HG02943 (cell line): ENCODE measurements around the gene TASP1.
"Not testable (repeated sequence)": the region's sequence is repeated elsewhere in the genome, so short reads cannot be mapped to it uniquely, and the experiment has no call there.

Experiments used
- ATAC-seq: cut with Tn5 transposase; IDR thresholded peaks from one replicate; pipeline ENCODE4 v1.9.1; 2021; ENCODE audit warnings: mild to moderate bottlenecking, low read depth, moderate library complexity; ENCODE audit not compliant: unreplicated experiment

TASP1 gene

DNA sequence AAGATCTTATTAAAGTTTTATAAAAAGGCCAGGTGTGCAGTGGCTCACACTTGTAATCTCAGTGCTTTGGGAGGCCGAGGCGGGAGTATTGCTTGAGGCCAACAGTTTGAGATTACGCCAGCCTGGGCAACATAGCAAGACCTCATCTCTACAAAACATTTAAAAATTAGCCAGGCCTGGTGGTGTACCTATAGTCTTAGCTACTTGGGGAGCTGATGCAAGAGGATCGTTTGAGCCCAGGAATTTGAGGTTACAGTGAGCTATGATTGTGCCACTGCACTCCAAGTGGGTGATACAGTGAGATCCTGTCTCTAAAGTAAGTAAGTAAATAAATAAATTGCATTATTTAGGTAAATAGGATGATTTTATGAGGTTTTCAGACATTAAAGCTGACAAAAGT is 234.4 kb downstream of the TASP1 start:
- ATAC-seq, result no peak

- no peak for ATAC-seq
Observed at GRCh38 chr20:13403453-13403852, 235.3 kb downstream of the TASP1 start.

DNA sequence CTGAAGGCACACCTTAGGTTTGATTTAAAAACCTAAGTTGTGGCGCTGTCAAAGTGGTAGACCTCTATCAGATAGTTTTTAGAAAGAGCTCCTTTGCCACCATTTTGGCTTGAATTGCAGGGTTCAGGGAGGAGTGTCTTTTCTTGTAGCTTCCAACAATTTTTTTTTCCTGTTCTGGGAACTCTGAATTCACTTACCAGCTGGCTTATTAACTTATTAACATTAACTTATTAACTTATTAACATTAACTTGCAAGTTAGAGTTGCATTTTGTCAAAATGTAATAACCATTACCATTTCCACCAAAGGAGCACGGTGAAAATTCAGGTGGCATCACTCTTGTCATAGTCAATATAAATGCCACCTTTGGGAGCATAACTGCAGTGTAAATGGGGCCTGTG is 235.7 kb downstream of the TASP1 start:
- ATAC-seq, result no peak

DNA sequence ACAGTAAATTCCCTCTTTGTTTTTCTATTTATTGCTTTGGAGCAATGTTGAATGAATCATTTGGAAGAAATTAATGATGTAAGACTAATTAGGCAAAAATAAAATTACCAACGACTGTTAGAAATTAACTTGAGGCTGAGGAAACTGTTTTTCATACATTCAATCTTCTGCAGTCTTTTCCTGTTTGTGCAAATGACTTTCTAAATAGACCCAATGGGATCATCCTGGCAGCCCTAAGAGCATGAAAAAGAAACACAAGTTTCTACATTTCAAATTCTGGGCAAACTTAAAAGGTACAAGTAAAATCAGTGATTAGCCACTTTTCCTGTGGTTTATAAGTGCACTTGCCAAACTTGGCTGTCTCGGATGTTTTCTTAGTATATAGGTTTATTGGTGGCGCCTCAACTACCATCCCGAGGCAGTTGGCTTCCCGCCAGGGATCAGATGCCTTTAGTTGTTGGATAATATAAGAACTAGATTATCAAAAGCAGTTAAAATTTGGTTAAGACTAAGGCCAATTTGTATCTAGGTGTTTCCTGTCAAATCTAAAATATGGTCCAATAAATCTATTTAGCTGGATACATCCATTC is 236.5 kb downstream of the TASP1 start:
- ATAC-seq, result no peak

GRCh38 chr20:13401596-13401995 is 237.1 kb downstream of the TASP1 start:
- ATAC-seq, result no peak

- no peak for ATAC-seq
Observed at GRCh38 chr20:13400453-13400852, 238.3 kb downstream of the TASP1 start.

- no peak for ATAC-seq
Observed at GRCh38 chr20:13397300-13397724, 241.4 kb downstream of the TASP1 start.

DNA sequence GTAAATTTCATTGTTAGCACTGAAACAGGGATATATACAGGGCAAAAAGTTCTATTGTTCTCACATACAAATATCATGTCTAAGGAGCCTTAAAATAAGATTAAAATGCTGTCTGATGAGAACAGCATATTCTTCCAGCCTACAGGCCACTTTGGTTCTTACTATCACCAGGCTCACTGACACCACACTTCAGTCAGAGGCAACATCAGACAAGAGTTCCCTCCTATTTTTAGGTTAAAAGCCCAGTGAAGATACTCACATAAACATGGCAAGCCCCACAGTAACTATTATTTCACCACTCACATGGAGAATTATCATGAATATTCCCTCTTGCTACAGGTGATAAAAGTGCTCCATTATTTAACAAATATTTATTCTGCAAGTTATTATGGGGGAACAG is 241.9 kb downstream of the TASP1 start:
- no peak for ATAC-seq

GRCh38 chr20:13396022-13396421 is 242.7 kb downstream of the TASP1 start:
- ATAC-seq, result no peak

GRCh38 chr20:13395232-13395631 is 243.5 kb downstream of the TASP1 start:
- no peak for ATAC-seq

GRCh38 chr20:13392391-13392790 is 246.3 kb downstream of the TASP1 start:
- no peak for ATAC-seq

- ATAC-seq, result no peak
Observed at GRCh38 chr20:13389115-13389514, 249.6 kb downstream of the TASP1 start.

DNA sequence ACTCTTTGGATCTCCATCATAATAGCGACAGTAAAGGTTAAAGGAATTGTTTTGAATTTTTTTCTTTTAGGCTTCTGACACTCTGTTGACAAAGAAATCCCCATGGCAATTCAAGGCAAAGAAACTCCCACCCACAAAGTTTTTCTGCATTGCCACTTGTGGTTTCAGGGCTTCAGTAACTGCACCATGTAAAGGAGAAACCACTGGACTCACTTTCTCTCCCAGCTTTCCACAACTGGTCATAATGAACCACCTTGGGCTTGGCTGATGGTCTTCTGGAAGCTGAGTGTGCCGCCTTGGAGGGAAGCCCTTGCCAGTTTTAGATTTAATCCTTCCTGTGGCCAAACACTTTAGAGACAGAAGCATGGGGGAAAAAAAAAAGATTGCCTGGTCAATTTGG is 254.6 kb downstream of the TASP1 start:
- ATAC-seq, result no peak

DNA sequence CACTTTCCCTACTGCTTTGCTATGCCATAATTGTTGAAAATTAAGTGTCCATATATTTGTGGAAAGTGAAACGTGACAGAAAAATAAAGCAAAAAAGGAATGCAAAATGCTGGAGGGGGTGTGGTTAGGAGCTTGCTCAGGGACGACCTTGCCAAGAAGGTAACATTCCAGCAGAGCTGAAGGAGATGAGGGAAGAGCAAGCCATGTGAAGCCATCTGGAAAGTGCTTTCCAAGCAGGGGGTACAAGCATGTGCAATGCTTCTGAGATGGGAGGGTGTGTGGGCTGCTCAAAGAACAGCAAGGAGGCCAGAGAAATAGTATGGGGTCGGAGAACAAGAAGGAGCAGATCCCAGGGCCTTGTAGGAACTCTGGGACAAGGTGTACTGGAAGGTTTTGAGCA is 255.9 kb downstream of the TASP1 start:
- ATAC-seq, result no peak

DNA sequence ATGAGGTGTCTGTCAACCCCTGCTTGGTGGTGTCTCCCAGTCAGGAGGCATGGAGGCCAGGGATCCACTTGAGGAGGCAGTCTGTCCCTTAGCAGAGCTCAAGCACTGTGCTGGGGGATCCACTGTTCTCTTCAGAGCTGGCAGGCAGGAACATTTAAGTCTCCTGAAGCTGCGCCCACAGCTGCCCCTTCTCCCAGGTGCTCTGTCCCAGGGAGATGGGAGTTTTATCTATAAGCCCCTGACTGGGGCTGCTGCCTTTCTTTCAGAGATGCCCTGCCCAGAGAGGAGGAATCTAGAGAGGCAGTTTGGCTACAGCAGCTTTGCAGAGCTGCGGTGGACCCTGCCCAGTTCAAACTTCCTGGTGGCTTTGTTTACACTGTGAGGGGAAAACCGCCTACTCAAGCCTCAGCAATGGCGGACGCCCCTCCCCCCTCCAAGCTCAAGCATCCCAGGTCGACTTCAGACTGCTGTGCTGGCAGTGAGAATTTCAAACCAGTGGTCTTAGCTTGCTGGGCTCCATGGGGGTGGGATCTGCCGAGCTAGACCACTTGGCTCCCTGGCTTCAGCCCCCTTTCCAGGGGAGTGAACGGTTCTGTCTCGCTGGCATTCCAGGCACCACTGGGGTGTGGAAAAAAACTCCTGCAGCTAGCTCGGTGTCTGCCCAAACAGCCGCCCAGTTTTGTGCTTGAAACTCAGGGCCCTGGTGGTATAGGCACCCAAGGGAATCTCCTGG is 258.1 kb downstream of the TASP1 start:
- ATAC-seq, result not testable (repeated sequence)

DNA sequence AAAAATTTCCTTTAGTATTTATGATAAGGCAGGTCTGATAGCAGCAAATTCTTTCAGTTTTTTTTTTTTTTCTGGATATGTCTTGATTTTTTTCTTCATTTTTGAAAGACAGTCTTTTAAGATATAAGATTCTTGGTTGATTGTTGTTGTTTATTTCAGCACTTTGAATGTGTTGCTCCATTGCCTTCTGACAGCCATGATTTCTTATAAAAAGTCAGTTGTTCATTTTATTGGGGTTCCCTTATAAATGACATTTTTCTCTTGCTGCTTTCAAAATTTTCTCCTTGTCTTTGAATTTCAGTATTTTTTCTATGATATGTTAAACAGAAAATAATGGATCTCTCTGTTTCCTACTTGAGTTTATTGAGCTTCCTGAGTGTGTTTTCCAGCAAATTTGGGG is 265.3 kb downstream of the TASP1 start:
- ATAC-seq, result no peak

- no peak for ATAC-seq
Observed at GRCh38 chr20:13364278-13365170, 274.2 kb downstream of the TASP1 start.

DNA sequence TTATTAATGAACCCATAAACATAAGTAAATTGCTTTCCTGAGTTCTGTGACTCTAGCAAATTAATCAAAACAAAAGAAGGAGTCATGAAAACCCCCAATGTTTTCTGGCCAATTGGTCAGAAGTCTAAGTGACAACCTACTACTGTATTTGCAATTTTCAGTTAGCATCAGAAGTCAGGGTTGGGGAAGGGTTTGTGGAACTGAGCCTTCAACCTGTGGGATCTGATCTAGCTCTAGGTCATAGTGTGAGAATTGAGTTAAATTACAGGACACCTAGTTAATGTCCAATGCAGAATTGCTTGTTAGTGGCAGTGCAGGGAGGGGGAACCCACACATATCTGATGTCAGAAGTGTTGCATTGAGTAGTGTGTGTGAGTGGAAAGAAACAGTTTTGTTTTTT is 275.3 kb downstream of the TASP1 start:
- no peak for ATAC-seq

DNA sequence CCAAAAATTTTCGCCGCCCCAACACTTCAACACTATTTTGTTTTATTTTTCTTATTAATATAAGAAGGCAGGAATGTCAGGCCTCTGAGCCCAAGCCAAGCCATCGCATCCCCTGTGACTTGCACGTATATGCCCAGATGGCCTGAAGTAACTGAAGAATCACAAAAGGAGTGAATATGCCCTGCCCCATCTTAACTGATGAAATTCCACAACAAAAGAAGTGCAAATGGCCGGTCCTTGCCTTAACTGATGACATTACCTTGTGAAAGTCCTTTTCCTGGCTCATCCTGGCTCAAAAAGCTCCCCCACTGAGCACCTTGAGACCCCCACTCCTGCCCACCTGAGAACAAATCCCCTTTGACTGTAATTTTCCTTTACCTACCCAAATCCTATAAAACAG is 276.6 kb downstream of the TASP1 start:
- not testable (repeated sequence) for ATAC-seq

DNA sequence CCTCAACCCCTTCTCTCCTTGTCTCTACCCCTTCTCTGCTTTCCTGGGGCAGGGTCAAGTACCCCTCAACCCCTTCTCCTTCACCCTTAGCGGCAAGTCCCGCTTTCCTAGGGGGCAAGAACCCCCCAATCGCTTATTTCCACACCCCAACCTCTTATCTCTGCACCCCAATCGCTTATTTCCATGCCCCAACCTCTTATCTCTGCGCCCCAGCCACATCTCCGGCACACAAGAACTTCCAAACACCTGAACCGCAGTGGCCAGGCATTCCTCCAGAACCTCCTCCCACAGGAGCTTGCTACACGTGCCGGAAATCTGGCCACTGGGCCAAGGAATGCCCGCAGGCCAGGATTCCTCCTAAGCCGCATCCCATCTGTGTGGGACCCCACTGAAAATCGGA is 279.8 kb downstream of the TASP1 start:
- ATAC-seq, result not testable (repeated sequence)

- not testable (repeated sequence) for ATAC-seq
Observed at GRCh38 chr20:13357782-13358181, 280.9 kb downstream of the TASP1 start.
